Keratinocyte (primary cell): ENCODE measurements around the gene ADAMTS6. TPM values are rescaled to one million over a fixed set of nuclear protein-coding genes. Genes with fewer than 3 reads are reported as not detected.

Experiments
- DNase-seq: peaks from one replicate; pipeline ENCODE4 v3.0.0-alpha.2; 2011; ENCODE audit warnings: low read depth, missing footprints, low spot score
- FAIRE-seq: peaks from 2 replicates; lab custom pipeline; 2011; peaks lifted over from hg19 to GRCh38; lab: Jason Lieb, UNC
- H2AFZ ChIP-seq: 2 replicates; pipeline ENCODE4 v1.6.0; 2012; ENCODE audit warnings: low read length, control low read depth, inconsistent platforms; ENCODE audit not compliant: control insufficient read depth
- H3K27ac ChIP-seq: 2 replicates; pipeline ENCODE4 v1.5.1; 2011; ENCODE audit warnings: low read length; ENCODE audit not compliant: control insufficient read depth, insufficient read depth
- H3K27me3 ChIP-seq: 3 replicates; pipeline ENCODE4 v1.6.0; 2011; ENCODE audit warnings: low read length; ENCODE audit not compliant: control insufficient read depth, insufficient read depth; ENCODE audit errors: extremely low read depth
- H3K36me3 ChIP-seq, 2 experiments: 2 replicates in 1 of 2; 3 replicates in 1 of 2; pipeline ENCODE4 v1.5.1; 2011; ENCODE audit warnings: low read length in 2 of 2, mild to moderate bottlenecking in 1 of 2; ENCODE audit not compliant: control insufficient read depth in 2 of 2, insufficient read depth in 2 of 2; ENCODE audit errors: extremely low read depth in 1 of 2
- H3K4me1 ChIP-seq: 3 replicates; pipeline ENCODE4 v1.5.1; 2011; ENCODE audit warnings: low read length; ENCODE audit not compliant: control insufficient read depth, insufficient read depth; ENCODE audit errors: extremely low read depth
- H3K4me2 ChIP-seq: 3 replicates; pipeline ENCODE4 v1.6.0; 2011; ENCODE audit warnings: low read depth, low read length; ENCODE audit not compliant: control insufficient read depth, insufficient read depth; ENCODE audit errors: extremely low read depth
- H3K4me3 ChIP-seq, 3 experiments: fragments of 200-600 bp in 1 of 3; sonication (generic) in 1 of 3; 2 replicates in 2 of 3; 3 replicates in 1 of 3; pipeline ENCODE4 v1.5.1; 2011 to 2016; ENCODE audit warnings: low read length in 3 of 3, mild to moderate bottlenecking in 3 of 3, control low read depth in 2 of 3, inconsistent platforms in 1 of 3, low read depth in 1 of 3, mixed read lengths in 1 of 3, mixed run types in 1 of 3, moderate library complexity in 1 of 3; ENCODE audit not compliant: control insufficient read depth in 2 of 3, insufficient read depth in 2 of 3; ENCODE audit errors: extremely low read depth in 1 of 3
- H3K79me2 ChIP-seq: 2 replicates; pipeline ENCODE4 v1.6.0; 2012; ENCODE audit warnings: low read length; ENCODE audit not compliant: control insufficient read depth, insufficient read depth
- H3K9ac ChIP-seq: 3 replicates; pipeline ENCODE4 v1.6.0; 2011; ENCODE audit warnings: low read length; ENCODE audit not compliant: control insufficient read depth, insufficient read depth; ENCODE audit errors: extremely low read depth
- H3K9me1 ChIP-seq: 3 replicates; pipeline ENCODE4 v1.6.0; 2011; ENCODE audit warnings: low read length; ENCODE audit not compliant: control insufficient read depth, insufficient read depth; ENCODE audit errors: extremely low read depth
- H3K9me3 ChIP-seq: 2 replicates; pipeline ENCODE4 v1.5.1; 2012; ENCODE audit warnings: low read depth, low read length; ENCODE audit not compliant: control insufficient read depth
- H4K20me1 ChIP-seq: 3 replicates; pipeline ENCODE4 v1.6.0; 2011; ENCODE audit warnings: low read length; ENCODE audit not compliant: control insufficient read depth, insufficient read depth; ENCODE audit errors: extremely low read depth
- EZH2 ChIP-seq: IDR thresholded peaks from one replicate; pipeline ENCODE4 v1.6.1; 2012; ENCODE audit warnings: inconsistent platforms, mild to moderate bottlenecking, low read length, moderate library complexity
- dilution Hi-C: fragments of 300-500 bp; cut with MboI; formaldehyde crosslinking; loops from one replicate; pipeline ENCODE4 v1.7.0; 2020; ENCODE audit warnings: low sequenced_read_pairs; ENCODE audit not compliant: extremely low pct_ligation_motif_present
- polyA plus RNA-seq, 5 experiments: library from polyadenylated mRNA; depleted of rRNA in 3 of 5; stranded (reverse) in 3 of 5; stranded (forward) in 1 of 5; unstranded in 1 of 5; fragments of >200 nt; gene quantifications; 1 replicate in 1 of 5; 2 replicates in 3 of 5; 3 replicates in 1 of 5; pipeline versions ENCODE4 v1.2.1 to v1.2.3, GENCODE V29; 2011 to 2012; ENCODE audit warnings: missing spikeins in 2 of 5, low read depth in 1 of 5, low replicate concordance in 1 of 5
- TF ChIP-seq, protein P1 (sequence below), 3 experiments: IDR thresholded peaks in 1 of 3; conservative IDR thresholded peaks in 1 of 3; optimal IDR thresholded peaks in 1 of 3; 2 replicates in 2 of 3; 3 replicates in 1 of 3; pipeline versions ENCODE3 to v1.5.1; 2011; ENCODE audit warnings: low read length in 3 of 3, mild to moderate bottlenecking in 3 of 3, moderate library complexity in 2 of 3, control low read depth in 1 of 3, inconsistent platforms in 1 of 3; ENCODE audit not compliant: insufficient read depth in 2 of 3; ENCODE audit errors: extremely low read depth in 1 of 3

The ADAMTS6 gene
- polyA plus RNA-seq, 1 donor (not counting 4 experiments of a cell fraction or from before 2014, with no cell fraction given): 10.9 TPM

DNA sequence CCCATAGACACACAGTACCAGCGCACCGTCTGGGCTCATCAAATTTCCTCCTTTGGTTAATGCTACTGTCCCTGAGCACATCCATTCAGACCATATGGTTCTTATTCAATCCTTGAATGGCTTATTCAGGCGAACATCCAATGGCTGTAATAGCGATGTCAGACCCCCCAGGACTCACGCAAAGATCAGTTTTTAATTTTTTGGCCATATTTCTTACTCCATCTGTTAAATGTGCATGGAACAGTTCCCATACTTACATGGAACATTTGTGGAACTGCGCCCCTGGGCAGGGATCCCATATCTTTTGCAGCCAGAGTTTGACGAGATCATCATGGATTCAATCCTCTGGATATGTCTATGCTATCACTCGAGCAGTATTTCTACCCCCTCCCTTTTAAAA is 213.2 kb downstream of the ADAMTS6 start:
- H3K79me2 ChIP-seq: no peaks in the 10 kb centered on the region
- H3K4me1 ChIP-seq: no peaks in the 10 kb centered on the region
- H3K9me3 ChIP-seq: no peaks in the 10 kb centered on the region

DNA sequence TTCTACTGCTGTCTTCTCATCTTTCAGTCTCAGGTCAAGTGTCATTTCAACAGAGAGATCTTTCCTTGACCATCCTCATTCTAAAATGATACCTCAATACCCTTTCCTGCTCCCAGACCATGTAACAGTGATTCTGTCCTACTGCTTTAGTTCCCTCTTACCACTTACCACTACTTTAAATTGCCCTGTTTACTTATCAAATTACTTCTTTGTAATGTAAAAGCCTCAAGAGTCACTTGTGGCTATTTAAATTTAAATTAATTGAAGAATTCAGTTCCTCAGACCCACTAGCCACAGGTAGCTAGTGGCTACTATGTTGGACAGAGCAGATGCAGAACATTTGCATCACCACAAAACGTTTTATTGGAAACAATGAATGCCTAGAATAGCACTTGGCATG is 217.3 kb downstream of the ADAMTS6 start:
- Histone ChIP-seq H3K27me3 (no peaks in the 10 kb centered on the region), H4K20me1 (no peaks in the 10 kb centered on the region), H2AFZ (no peak overlapping the region), H3K4me1 (no peaks in the 10 kb centered on the region), H3K27ac (no peak overlapping the region), H3K4me3 (no peak overlapping the region), H3K36me3 (peaks cover 1 to 7% of the 10 kb centered on the region in 2 experiments), H3K79me2 (no peaks in the 10 kb centered on the region), H3K9ac (no peak overlapping the region), H3K9me3 (no peaks in the 10 kb centered on the region), H3K9me1 (no peaks in the 10 kb centered on the region), H3K4me2 (no peak overlapping the region)
- DNase-seq: no peak
- no peak for FAIRE-seq
- TF ChIP-seq, protein P1, sequence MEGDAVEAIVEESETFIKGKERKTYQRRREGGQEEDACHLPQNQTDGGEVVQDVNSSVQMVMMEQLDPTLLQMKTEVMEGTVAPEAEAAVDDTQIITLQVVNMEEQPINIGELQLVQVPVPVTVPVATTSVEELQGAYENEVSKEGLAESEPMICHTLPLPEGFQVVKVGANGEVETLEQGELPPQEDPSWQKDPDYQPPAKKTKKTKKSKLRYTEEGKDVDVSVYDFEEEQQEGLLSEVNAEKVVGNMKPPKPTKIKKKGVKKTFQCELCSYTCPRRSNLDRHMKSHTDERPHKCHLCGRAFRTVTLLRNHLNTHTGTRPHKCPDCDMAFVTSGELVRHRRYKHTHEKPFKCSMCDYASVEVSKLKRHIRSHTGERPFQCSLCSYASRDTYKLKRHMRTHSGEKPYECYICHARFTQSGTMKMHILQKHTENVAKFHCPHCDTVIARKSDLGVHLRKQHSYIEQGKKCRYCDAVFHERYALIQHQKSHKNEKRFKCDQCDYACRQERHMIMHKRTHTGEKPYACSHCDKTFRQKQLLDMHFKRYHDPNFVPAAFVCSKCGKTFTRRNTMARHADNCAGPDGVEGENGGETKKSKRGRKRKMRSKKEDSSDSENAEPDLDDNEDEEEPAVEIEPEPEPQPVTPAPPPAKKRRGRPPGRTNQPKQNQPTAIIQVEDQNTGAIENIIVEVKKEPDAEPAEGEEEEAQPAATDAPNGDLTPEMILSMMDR (optimal IDR thresholded peaks at IDR 0.05 in 1 of 3, IDR thresholded peaks at IDR 0.05 in 1 of 3, conservative IDR thresholded peaks at IDR 0.05 in 1 of 3; ENCODE audit: extremely low read depth in 1 of 3, insufficient read depth in 2 of 3, low read length in 3 of 3): no peak
- no peak for TF ChIP-seq EZH2
- dilution Hi-C loops: no loop called here

More for the DNA sequence above, 213.2 kb downstream of the ADAMTS6 start:
- FAIRE-seq (no peak), DNase-seq (no peak)
- no peak overlapping the region for H3K27ac ChIP-seq
- H2AFZ ChIP-seq: no peak overlapping the region
- no peak overlapping the region for H3K9ac ChIP-seq
- TF ChIP-seq, protein P1 (optimal IDR thresholded peaks at IDR 0.05 in 1 of 3, IDR thresholded peaks at IDR 0.05 in 1 of 3, conservative IDR thresholded peaks at IDR 0.05 in 1 of 3; ENCODE audit: extremely low read depth in 1 of 3, insufficient read depth in 2 of 3, low read length in 3 of 3): no peak
- TF ChIP-seq EZH2: no peak
- no peak overlapping the region for H3K4me2 ChIP-seq
- no peaks in the 10 kb centered on the region for H3K27me3 ChIP-seq
- no peaks in the 10 kb centered on the region for H3K9me1 ChIP-seq
- peaks cover 0 to 7% of the 10 kb centered on the region in 2 experiments for H3K36me3 ChIP-seq
- H4K20me1 ChIP-seq: no peaks in the 10 kb centered on the region
- dilution Hi-C loops: no loop called here
- H3K4me3 ChIP-seq: no peak overlapping the region
